H9 (cell line): ENCODE results near the gene SLCO6A1. TPM values are rescaled to one million over a fixed set of nuclear protein-coding genes. Genes with fewer than 3 reads are reported as not detected.

Source experiments
- DNase-seq: peaks from one replicate; pipeline ENCODE4 v3.0.0-alpha.2; 2017
- H2AFZ ChIP-seq: one replicate; pipeline ENCODE4 v1.6.1; 2013; ENCODE audit warnings: mild to moderate bottlenecking, low read length, control low read depth, moderate library complexity
- H2AK5ac ChIP-seq: 2 replicates; pipeline ENCODE4 v1.6.1; 2013; ENCODE audit warnings: low read length, control low read depth, mixed read lengths; ENCODE audit not compliant: insufficient read length
- H2BK120ac ChIP-seq: one replicate; pipeline ENCODE4 v1.6.1; 2013; ENCODE audit warnings: low read depth, mild to moderate bottlenecking, low read length, control low read depth, inconsistent platforms; ENCODE audit not compliant: poor library complexity, severe bottlenecking
- H2BK12ac ChIP-seq: 2 replicates; pipeline ENCODE4 v1.6.1; 2013; ENCODE audit warnings: low read length, control low read depth, mixed read lengths, low read depth; ENCODE audit not compliant: insufficient read length
- H2BK15ac ChIP-seq: 2 replicates; pipeline ENCODE4 v1.6.1; 2013; ENCODE audit warnings: low read depth, low read length, control low read depth
- H2BK20ac ChIP-seq: one replicate; pipeline ENCODE4 v1.6.1; 2013; ENCODE audit warnings: low read depth, mild to moderate bottlenecking, low read length, control low read depth, inconsistent platforms; ENCODE audit not compliant: poor library complexity, severe bottlenecking
- H2BK5ac ChIP-seq: 2 replicates; pipeline ENCODE4 v1.6.1; 2013; ENCODE audit warnings: low read length, control low read depth, mixed read lengths; ENCODE audit not compliant: insufficient read length
- H3K14ac ChIP-seq: 2 replicates; pipeline ENCODE4 v1.6.1; 2013; ENCODE audit warnings: low read length, control low read depth; ENCODE audit not compliant: insufficient read depth
- H3K18ac ChIP-seq: 2 replicates; pipeline ENCODE4 v1.6.1; 2013; ENCODE audit warnings: low read depth, mild to moderate bottlenecking, mixed read lengths, low read length, control low read depth; ENCODE audit not compliant: insufficient read length
- H3K23ac ChIP-seq: 2 replicates; pipeline ENCODE4 v1.6.1; 2013; ENCODE audit warnings: low read length, control low read depth, mixed read lengths, low read depth; ENCODE audit not compliant: insufficient read length
- H3K23me2 ChIP-seq: 2 replicates; pipeline ENCODE4 v1.6.1; 2013; ENCODE audit warnings: low read depth, mild to moderate bottlenecking, mixed read lengths, low read length, control low read depth; ENCODE audit not compliant: insufficient read length, poor library complexity, severe bottlenecking
- H3K27ac ChIP-seq: 2 replicates; pipeline ENCODE4 v1.5.1; 2013; ENCODE audit warnings: low read length, control low read depth, mixed read lengths, low read depth; ENCODE audit not compliant: insufficient read length
- H3K27me3 ChIP-seq: 2 replicates; pipeline ENCODE4 v1.6.1; 2013; ENCODE audit warnings: low read length, control low read depth, inconsistent platforms; ENCODE audit not compliant: insufficient read depth
- H3K4ac ChIP-seq: 2 replicates; pipeline ENCODE4 v1.6.1; 2013; ENCODE audit warnings: low read depth, mild to moderate bottlenecking, control low read depth, inconsistent platforms, low read length, moderate library complexity
- H3K4me1 ChIP-seq: 2 replicates; pipeline ENCODE4 v1.6.1; 2013; ENCODE audit warnings: low read length, control low read depth, inconsistent platforms; ENCODE audit not compliant: insufficient read depth
- H3K4me2 ChIP-seq: 2 replicates; pipeline ENCODE4 v1.6.1; 2013; ENCODE audit warnings: low read length, control low read depth, mixed read lengths; ENCODE audit not compliant: insufficient read length, insufficient read depth
- H3K56ac ChIP-seq: 2 replicates; pipeline ENCODE4 v1.6.1; 2013; ENCODE audit warnings: low read depth, mild to moderate bottlenecking, mixed read lengths, low read length, control low read depth; ENCODE audit not compliant: insufficient read length
- H3K79me1 ChIP-seq: 2 replicates; pipeline ENCODE4 v1.6.1; 2013; ENCODE audit warnings: low read depth, mild to moderate bottlenecking, moderate library complexity, low read length, control low read depth, inconsistent platforms; ENCODE audit not compliant: insufficient read depth, poor library complexity, severe bottlenecking
- H3K79me2 ChIP-seq: 2 replicates; pipeline ENCODE4 v1.6.1; 2013; ENCODE audit warnings: low read length, control low read depth, inconsistent platforms; ENCODE audit not compliant: insufficient read depth
- H3K9ac ChIP-seq: 2 replicates; pipeline ENCODE4 v1.6.1; 2013; ENCODE audit warnings: low read length, control low read depth, mixed read lengths; ENCODE audit not compliant: insufficient read length; ENCODE audit errors: extremely low read depth
- H3K9me3 ChIP-seq: one replicate; pipeline ENCODE4 v1.6.1; 2013; ENCODE audit warnings: low read depth, low read length, inconsistent platforms; ENCODE audit not compliant: control insufficient read depth
- H3T11ph ChIP-seq: one replicate; pipeline ENCODE4 v1.6.1; 2013; ENCODE audit warnings: mild to moderate bottlenecking, low read length, control low read depth, inconsistent platforms
- H4K20me1 ChIP-seq: one replicate; pipeline ENCODE4 v1.6.1; 2013; ENCODE audit not compliant: control insufficient read depth, insufficient read length, insufficient read depth
- H4K5ac ChIP-seq: 2 replicates; pipeline ENCODE4 v1.6.1; 2013; ENCODE audit warnings: low read depth, mild to moderate bottlenecking, mixed read lengths, low read length, control low read depth; ENCODE audit not compliant: insufficient read length
- H4K8ac ChIP-seq: replicated peaks from 2 replicates; pipeline ENCODE4 v1.6.1; 2013; ENCODE audit warnings: low read length, control low read depth, mixed read lengths, low read depth; ENCODE audit not compliant: insufficient read length
- H4K91ac ChIP-seq: 2 replicates; pipeline ENCODE4 v1.6.1; 2013; ENCODE audit warnings: low read depth, mild to moderate bottlenecking, moderate library complexity, mixed read lengths, low read length, control low read depth; ENCODE audit not compliant: insufficient read length
- H3K27ac Mint-ChIP-seq, 3 experiments: 2 replicates in 2 of 3; 3 replicates in 1 of 3; pipeline ENCODE4 v1.8.0; 2020 to 2021; ENCODE audit warnings: mixed read lengths in 3 of 3, mild to moderate bottlenecking in 1 of 3, moderate library complexity in 1 of 3
- H3K27me3 Mint-ChIP-seq: 2 replicates; pipeline ENCODE4 v1.8.0; 2021; ENCODE audit warnings: low read depth, mild to moderate bottlenecking, moderate library complexity, mixed read lengths
- H3K36me3 Mint-ChIP-seq, 3 experiments: 2 replicates in 2 of 3; 3 replicates in 1 of 3; pipeline ENCODE4 v1.8.0; 2020 to 2021; ENCODE audit warnings: low read depth in 3 of 3, mixed read lengths in 3 of 3; ENCODE audit not compliant: insufficient read depth in 1 of 3
- H3K4me1 Mint-ChIP-seq, 2 experiments: 2 replicates each; pipeline ENCODE4 v1.8.0; 2020; ENCODE audit warnings: mixed read lengths in 2 of 2
- H3K4me3 Mint-ChIP-seq, 2 experiments: 2 replicates in 1 of 2; 3 replicates in 1 of 2; pipeline ENCODE4 v1.8.0; 2020 to 2021; ENCODE audit warnings: mild to moderate bottlenecking in 2 of 2, mixed read lengths in 2 of 2, moderate library complexity in 1 of 2
- H3K9me3 Mint-ChIP-seq, 2 experiments: 2 replicates in 1 of 2; 3 replicates in 1 of 2; pipeline ENCODE4 v1.8.0; 2020; ENCODE audit warnings: mild to moderate bottlenecking in 2 of 2, mixed read lengths in 2 of 2, moderate library complexity in 1 of 2
- CTCF ChIP-seq: fragments of 200-600 bp; sonication (generic); conservative IDR thresholded peaks from 3 replicates; pipeline ENCODE4 v1.8.0; 2021; ENCODE audit warnings: antibody characterized with exemption, mild to moderate bottlenecking
- WGBS: extraction: QIAGEN DNeasy Blood & Tissue Kit; methylation state at CpG from one replicate; pipeline ENCODE4 v1.1.7; 2013; ENCODE audit warnings: missing lambda C conversion rate, low lambda C conversion rate, mixed read lengths; ENCODE audit not compliant: insufficient read length; ENCODE audit errors: extremely low coverage; 5-methylcytosine and 5-hydroxymethylcytosine counted together
- total RNA-seq: library from RNA; stranded (reverse); gene quantifications from 2 replicates; pipeline ENCODE4 v1.2.1, GENCODE V29; 2021

Gene SLCO6A1
- total RNA-seq, 1 experiment from 2014 or later, result 0.46 TPM

- H4K8ac ChIP-seq, result no peak overlapping the region
- no peak overlapping the region for H3K27ac Mint-ChIP-seq
- no peak overlapping the region for H2BK15ac ChIP-seq
- H2AK5ac ChIP-seq, result no peak overlapping the region
- H3K18ac ChIP-seq, result no peak overlapping the region
- no peak overlapping the region for H2BK12ac ChIP-seq
- H3K56ac ChIP-seq, result no peak overlapping the region
- H3K4ac ChIP-seq, result no peak overlapping the region
- no peak overlapping the region for H3K14ac ChIP-seq
- H3K4me2 ChIP-seq, result no peak overlapping the region
- H4K20me1 ChIP-seq, result no peaks in the 10 kb centered on the region
- no peaks in the 10 kb centered on the region for H3K79me2 ChIP-seq
- no peak overlapping the region for H3T11ph ChIP-seq
- no peak overlapping the region for H4K91ac ChIP-seq
- no peak overlapping the region for H3K4me3 Mint-ChIP-seq
- no peaks in the 10 kb centered on the region for H3K23me2 ChIP-seq
- H4K5ac ChIP-seq, result no peak overlapping the region
- H3K4me1 Mint-ChIP-seq, result no peaks in the 10 kb centered on the region
- H3K9me3 Mint-ChIP-seq, result no peaks in the 10 kb centered on the region
- H2BK5ac ChIP-seq, result no peak overlapping the region
- no peak overlapping the region for H2BK120ac ChIP-seq
- no peak overlapping the region for H3K27ac ChIP-seq
- no peak overlapping the region for H2BK20ac ChIP-seq
- H3K9me3 ChIP-seq, result no peaks in the 10 kb centered on the region
- H2AFZ ChIP-seq, result no peak overlapping the region
- no peaks in the 10 kb centered on the region for H3K79me1 ChIP-seq
- no peak overlapping the region for H3K9ac ChIP-seq
- no peaks in the 10 kb centered on the region for H3K4me1 ChIP-seq
- no peaks in the 10 kb centered on the region for H3K27me3 ChIP-seq
- H3K27me3 Mint-ChIP-seq, result no peaks in the 10 kb centered on the region
- no peak for TF ChIP-seq CTCF
- no peak overlapping the region for H3K23ac ChIP-seq
- no peaks in the 10 kb centered on the region for H3K36me3 Mint-ChIP-seq
- WGBS, result no CpG with 5 or more reads among the region's 4 CpGs
- DNase-seq, result no peak
Observed at GRCh38 chr5:102529447-102529846, 30.6 kb upstream of the SLCO6A1 start.
